GM15510 (cell line): ENCODE data around the gene ODF2L.

Source experiments
- POLR2A ChIP-seq: IDR thresholded peaks from 3 replicates; pipeline ENCODE4 v1.6.1; 2011; ENCODE audit warnings: borderline replicate concordance; ENCODE audit not compliant: insufficient read length; ENCODE audit errors: extremely low read depth

ODF2L gene

GRCh38 chr1:86416343-86416742 is 20.2 kb upstream of the ODF2L start:
- TF ChIP-seq POLR2A: no peak

DNA sequence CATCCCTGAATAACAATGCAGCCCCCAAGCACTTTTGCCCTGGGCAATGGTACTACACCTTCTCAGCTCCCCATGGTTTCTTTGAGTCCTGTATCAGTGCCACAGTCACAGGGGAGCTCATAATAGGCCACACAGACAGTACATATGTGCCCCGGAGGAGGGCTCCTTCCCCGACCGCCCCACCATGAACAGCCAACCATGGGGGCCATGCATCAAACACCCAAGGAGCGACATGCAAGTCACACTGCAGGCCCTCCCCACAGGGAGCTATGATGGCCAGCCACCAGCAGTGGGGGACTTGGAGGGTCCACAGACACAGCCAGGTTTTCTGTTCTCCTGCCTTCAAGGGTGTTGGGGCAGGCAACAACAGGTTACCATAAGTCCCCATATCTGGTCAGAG is 14.8 kb upstream of the ODF2L start:
- TF ChIP-seq POLR2A: no peak

GRCh38 chr1:86409416-86410021 is 13.4 kb upstream of the ODF2L start:
- no peak for TF ChIP-seq POLR2A

- no peak for TF ChIP-seq POLR2A
These were observed 371 bp upstream of the ODF2L start for GRCh38 chr1:86396498-86396890.

DNA sequence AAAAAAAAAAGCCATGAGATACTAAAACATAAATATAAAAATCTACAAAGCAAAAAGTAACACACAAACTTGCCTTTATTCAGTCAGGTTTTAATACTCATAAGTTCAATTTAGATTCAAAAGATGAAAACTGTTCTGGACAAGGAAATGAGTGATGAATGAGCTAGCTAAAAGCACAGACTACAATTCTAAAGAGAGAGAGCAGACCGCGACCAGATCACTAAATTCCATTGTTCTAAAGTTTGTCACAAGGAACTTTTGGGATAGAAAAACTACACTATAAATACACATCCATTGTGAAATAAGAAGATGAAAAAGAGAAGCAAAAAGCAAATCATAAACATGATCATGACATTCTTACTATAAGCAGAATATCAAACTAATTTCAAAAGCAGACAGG is 1.7 kb downstream of the ODF2L start:
- TF ChIP-seq POLR2A: no peak

DNA sequence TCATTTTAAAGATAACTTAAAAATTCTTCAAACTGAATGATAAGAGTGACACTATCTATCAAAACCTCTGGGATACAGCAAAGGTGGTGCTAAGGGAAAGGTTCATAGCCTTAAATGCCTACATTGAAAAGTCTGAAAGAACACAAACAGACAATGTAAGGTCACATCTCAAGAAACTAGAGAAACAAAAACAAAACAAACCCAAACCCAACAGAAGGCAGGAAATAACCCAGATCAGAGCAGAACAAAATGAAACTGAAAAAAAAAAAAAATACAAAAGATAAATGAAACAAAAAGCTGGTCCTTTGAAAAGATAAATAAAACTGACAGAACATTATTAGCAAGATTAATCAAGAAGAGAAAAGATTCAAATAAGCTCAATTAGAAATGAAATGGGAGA is 6.8 kb downstream of the ODF2L start:
- no peak for TF ChIP-seq POLR2A

- TF ChIP-seq POLR2A: no peak
These were observed 7.3 kb downstream of the ODF2L start for GRCh38 chr1:86388777-86389176.

GRCh38 chr1:86387916-86388627 is 8.1 kb downstream of the ODF2L start:
- no peak for TF ChIP-seq POLR2A

GRCh38 chr1:86382878-86383277 is 13.2 kb downstream of the ODF2L start:
- no peak for TF ChIP-seq POLR2A

- no peak for TF ChIP-seq POLR2A
These were observed 14.9 kb downstream of the ODF2L start for GRCh38 chr1:86381223-86381622.

- no peak for TF ChIP-seq POLR2A
These were observed 15.8 kb downstream of the ODF2L start for GRCh38 chr1:86380257-86380861.

DNA sequence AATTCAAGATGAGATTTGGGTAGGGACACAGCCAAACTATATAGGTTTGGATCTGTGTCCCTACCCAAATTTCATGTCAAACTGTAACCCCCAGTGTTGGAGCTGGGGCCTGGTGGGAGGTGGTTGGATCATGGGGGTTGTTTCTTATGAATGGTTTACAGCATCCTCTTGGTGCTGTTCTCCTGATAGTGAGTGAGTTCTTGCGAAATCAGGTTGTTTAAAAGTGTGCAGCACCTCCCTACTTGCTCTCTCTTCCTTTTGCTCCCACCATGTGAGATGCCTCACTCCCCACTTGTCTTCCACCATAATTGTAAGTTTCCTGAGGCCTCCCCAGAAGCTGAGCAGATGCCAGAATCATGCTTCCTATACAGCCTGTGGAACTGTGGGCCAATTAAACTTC is 17.3 kb downstream of the ODF2L start:
- no peak for TF ChIP-seq POLR2A

DNA sequence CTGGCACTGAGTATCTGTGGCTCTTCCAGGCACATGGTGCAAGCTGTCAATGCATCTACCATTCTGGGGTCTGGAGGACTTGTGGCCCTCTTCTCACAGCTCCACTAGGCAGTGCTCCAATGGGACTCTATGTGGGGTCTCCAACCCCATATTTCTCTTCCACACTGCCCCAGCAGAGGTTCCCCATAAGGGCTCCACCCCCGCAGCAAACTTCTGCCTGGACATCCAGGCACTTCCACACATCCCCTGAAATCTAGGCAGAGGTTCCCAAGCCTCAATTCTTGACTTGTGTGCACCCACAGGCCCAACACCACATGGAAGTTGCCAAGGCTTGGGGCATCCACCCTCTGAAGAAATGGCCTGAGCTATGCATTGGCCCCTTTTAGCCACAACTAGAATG is 18.8 kb downstream of the ODF2L start:
- no peak for TF ChIP-seq POLR2A

DNA sequence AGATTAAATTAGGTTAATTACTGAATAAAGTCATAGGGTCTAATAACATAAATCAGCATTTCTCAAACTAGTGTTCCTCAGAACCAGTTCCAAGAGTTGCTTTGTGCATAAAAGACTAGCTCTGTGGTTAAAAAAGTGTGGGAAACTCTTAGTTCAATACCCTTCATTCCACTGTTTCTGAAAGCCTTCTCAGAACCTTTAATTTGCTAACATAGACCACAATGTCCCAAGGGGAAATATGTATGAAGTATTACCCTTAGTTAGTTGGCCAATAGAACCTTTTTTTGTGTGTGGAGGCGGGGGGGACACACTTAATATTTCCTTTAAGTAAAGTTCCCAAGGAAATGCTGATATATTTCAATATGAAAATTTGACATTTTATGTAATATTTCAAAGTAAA is 20.4 kb downstream of the ODF2L start:
- TF ChIP-seq POLR2A: no peak

DNA sequence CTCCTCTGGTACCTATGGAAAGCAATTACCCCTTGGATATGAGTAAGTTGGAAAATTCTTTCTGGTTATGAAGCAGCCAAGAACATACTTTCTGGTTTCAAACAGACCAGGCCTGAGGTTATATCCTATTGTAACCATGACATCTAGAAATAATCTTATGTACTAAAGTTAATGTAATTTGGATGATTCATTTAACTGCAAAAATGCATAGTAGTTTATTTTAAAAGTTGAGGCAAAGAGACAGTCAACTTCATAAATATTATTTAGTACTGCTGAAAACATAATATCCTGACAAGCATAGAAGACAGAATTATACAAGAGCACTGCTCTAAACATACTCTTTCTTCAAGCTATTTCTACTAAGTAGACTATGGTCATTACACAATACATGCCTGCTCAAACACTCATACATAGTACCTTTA is 25.5 kb downstream of the ODF2L start:
- no peak for TF ChIP-seq POLR2A

GRCh38 chr1:86365896-86366295 is 30.2 kb downstream of the ODF2L start:
- TF ChIP-seq POLR2A: no peak

- TF ChIP-seq POLR2A: no peak
These were observed 33.3 kb downstream of the ODF2L start for GRCh38 chr1:86362807-86363206.

DNA sequence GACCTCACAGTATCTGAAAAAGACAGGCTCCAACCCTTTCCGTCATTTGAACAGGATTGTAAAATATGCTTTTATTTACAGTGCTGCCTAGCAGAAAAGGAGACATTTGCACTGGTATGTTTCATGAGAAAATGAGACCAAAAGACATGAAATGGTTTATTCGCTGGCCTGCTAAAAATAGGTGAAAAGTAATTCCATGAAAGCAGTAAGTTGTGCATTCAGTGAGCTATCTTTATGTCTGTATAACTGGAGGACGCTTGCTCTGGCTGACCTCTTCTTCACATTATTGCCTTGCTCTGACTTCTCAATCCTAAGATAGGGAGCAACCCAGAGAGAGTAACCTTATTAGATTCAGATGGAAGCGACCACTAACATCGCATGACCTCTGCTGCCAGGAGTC is 38.3 kb downstream of the ODF2L start:
- no peak for TF ChIP-seq POLR2A
